Eye (tissue), 1 donor: Measurements from ENCODE around the gene LYSMD3.

Experiments
- DNase-seq: peaks from one replicate; pipeline ENCODE4 v3.0.0-alpha.2; 2015

Gene LYSMD3

DNA sequence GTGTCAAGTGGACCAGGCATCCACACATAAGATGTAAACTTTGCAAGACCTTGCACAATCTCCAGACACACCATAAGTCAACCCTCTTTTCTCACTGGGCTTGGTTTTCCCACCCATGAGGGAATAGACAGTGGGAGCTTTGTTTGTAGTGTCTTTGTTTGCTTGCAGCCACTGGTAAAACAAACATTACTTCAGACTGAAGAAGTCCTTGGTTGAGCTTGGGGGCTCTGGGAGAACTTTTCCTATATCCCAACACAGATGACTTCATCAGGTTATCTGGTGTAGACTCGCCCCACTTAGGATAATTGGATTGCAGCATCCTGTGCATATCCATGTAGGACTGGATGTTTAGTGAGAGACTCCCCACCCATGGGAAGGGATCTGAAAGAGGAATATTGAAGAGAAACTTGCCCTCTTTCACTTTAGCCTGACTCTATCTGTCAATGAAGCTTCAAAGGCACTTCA, 17.7 kb upstream of the LYSMD3 start:
- no peak for DNase-seq

DNA sequence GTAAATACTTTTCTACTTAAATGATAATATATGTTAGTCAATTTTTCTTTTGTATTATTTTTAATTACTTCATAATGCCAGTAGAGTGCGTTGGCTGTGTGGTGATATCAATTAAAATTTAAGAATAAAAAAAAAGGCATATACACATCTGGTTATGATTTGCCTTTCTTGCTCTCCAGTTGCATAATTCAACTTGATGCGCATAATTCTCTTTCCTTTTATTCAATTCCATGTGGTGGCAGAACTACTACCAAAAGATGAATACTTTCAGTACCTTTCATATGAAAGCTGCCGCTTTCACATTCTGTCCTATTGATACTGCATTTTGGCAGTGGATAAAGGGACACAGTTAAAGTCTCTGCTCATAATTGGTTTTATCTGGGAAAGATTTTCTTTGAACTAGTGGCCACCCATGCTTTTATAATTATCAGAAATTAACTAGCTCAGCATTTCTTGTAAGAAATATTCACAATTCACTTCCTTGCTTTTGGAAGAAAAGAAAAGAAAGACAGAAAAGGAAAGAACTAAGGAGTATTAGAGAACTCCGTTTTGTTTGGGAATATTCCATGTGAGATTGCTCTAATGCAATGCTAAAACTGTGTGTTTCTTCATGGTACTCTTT, 16.9 kb upstream of the LYSMD3 start:
- DNase-seq = no peak

DNA sequence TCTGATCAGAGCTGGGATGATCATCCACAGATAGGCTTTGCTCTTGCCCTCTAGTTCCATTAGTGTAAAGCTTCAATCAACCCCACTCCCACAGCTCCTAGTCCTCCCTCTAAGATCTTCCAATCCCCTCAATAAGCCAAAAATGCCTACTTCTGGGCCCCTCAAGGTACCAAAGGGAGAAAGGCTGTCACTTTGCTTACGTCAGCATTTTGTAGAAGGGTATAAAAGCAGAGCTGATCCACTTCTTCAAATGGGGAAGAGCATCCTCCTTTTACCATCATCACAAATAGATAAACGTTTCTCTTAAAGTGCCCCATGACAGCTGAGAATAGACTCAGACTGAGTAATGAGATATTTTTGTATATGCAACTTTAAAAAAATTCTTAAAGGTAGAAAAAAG, 16.1 kb upstream of the LYSMD3 start:
- no peak for DNase-seq

DNA sequence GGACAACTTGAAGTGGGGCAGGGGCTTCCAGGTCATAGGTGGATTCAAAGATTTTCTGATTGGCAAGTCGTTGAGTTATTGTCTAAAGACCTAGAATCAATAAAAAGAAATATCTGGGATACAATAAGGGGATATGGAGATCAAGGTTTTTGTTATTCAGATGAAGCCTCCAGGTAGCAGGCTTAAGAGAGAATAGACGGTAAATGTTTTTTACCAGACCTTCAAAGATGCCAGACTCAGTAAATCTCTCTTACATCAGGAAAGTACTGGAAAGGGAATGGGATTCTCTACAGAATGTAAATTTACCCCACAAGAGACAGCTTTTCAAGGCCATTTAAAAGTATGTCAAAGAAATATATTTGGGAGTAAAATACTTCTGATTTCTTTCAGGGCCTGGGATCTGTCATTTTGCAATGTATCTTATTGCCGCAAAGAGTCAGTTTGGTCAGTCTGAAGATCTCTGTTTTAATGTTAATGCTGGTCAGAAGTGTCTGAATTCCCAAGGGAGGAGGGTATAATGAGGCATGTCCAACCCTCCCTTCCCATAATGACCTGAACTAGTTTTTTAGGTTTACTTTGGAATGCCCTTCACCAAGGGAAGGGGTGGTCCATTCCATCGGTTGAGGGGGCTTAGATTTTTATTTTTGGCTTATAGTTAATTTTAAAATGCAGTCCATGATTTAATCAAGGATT, 13.6 kb upstream of the LYSMD3 start:
- no peak for DNase-seq

DNA sequence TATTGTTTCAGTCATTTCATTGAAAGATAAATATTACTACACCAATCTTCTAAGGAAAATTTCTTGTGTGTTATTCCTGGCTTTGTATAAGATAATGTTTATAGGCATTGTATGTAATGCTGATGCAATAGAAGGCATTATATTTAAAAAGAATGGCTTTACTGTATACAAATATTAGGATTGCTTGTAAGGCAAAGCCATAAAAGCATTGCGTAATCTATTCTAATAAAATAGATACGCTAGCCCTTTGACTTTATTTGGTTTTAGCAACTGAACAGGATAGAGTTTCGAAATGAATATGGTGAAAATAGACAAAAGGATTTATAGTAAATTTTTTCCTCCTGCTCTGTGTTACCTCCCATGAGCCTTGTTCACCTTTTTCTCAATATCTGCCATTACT, 5.5 kb upstream of the LYSMD3 start:
- DNase-seq = no peak

DNA sequence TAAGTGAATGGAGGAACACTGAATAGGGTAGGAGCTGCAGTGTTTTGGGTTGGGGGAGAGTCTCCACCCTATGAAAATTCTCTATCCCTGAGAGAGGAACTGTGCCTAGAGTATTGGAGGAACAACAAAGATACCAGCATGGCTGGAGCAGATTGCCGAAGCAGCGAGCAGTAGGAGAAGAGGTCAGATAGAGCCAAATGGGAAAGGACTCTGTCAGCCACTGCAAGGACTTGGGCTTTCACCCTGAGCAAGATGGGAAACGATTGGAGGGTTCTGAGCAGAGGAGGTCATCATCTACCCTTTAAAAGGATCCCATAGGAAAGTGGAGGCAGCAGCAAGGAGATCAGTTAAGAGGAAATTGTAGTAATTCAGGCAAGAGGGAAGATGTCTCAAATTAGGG, 4.4 kb upstream of the LYSMD3 start:
- no peak for DNase-seq

DNA sequence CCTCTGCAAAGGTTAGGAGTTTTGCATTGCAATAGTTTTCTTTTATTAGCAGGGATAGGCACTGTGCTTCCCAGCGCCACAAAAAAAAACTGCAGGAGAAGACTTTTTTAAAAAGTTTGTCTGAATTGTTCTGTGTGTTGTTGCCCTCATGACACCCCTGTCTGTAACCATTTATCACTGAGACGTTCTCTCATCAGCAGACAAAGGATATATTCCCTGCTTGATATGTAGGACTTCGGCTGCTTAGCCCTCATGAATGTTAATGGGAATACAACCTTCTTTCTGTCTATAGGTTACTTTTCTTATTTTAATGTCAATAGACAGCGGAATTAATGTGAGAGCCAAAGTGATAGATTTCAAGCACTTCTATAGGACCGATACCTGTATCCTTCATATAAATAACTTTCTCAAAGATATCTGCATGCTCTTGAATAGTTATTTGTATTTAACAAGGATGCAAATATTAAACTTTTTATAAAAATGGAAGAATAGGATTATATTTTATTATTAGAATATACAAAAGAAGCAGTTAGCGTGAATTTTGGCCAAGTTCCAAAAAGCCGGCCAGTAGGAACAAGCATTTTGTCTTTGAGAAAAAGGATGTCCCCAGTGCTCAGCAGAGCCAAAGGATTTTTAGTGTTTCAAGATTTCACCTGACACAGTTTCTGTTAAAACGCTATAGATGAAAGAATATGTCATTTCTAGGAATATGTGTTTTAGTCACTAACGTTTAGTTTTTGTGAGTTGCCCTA, 1.5 kb upstream of the LYSMD3 start:
- peak; percentile 24 for DNase-seq

DNA sequence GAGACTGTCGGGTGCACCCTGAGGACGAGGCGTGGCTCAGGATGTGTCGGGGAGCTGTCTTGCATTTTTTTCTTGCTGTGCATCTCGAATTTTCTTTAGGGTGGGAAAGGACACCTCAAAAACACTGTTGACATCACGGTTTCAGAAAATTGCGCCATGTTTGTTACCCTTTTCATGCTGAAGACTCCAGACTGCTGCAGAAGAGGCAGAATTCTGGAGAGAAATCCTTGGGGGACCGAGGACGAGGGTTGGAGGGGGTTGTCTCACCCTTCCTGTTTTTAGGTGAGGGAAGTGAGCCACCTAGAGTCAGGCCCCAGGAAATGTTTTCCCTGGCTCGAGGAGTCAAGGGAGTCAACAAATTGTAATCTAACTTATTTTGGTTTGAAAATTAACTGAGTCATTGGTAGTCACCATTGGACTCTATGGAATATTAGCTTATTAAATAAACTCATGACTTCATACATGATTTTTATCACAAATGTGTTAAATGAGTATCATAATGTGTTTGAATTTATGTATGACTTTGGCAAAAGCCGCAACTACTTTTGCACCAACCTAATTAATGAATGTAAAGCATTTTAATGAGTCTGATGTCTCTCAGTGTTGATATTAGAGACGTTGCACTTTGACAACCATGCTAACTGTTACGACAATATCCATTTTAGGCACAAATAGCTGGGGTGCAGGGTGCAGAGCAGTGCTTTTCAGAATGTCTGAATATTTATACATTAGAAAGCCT, 724 bp upstream of the LYSMD3 start:
- peak; percentile 92 for DNase-seq

DNA sequence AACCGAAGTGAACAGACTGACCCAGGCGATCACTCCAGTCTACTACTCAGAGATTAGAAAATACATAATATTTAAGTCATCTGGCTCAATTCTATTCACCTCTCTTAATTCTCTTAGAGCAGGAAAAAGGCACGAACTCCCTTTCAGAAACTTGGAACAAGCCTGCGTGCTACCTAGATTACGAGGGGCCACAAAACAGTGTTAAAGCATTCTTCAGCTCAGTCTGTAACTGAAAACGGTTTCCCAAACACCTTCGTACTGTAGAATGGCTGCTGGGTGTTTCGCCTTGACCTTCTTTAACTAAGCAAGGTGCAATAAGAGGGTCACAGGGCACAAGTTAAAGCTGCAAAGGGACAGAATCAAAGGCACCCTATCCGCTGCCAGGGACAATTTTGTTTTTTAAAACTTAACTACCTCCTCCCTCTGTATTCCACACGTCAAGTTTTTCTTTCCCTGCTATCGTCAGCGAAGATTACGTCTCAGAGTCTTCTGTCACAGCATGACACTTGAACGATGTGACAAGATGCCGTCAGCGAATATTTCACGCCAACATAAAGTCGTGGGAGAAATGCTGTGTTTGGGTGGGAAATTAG, 687 bp downstream of the LYSMD3 start:
- DNase-seq = peak; percentile 81

DNA sequence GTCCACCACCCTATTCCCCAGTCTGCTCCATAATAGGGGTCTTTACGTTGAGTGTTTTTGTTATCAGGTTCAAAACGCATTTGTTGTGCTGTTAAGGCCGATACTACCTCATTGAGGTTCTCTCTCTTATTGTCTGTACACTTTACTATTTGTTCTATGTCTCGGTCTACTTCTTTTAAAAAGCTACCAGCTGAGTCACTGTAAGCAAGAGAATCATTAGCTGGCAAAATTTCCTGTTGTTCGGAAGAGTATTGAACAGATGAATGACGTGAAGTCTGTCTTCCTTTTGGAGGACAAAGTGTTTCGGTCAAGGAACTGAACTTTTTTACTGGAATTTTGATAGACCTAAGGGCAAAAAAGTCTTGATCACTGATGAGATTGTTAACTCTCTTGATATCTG, 10.3 kb downstream of the LYSMD3 start:
- no peak for DNase-seq

DNA sequence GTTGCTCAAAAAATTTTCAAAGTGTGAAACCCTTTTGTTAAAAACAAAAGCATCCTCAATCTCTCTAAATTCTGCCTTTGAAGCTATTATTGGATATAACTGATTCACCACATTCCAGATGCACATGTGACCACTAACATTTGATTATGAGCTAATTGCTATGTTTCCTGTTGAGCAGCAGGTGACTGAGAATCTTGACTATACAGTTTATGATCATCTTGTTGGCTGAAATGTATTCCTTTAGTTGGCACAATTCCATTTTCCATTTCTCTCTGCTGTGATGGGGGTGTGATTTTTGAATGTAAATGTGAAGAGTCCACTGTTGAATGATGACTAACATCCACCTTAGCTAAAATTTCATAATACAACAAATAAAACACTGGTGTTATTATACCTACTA, 10.7 kb downstream of the LYSMD3 start:
- no peak for DNase-seq

DNA sequence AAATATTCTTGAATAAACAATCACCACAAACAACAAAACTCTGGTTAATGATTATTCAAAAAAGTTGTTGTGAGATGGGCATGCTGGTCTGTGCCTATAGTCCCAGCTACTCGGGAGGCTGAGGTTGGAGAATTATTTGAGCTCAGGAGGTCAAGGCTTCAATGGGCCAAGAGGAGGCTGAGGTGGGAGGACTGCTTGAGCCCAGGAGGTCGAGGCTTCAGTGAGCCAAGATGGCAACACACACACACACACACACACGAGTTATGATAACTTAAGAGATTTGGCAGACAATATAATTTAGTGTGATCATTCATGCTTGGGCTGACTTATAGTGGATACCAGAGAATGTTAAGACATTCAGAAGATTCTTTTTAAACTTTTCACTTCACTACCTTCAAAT, 14.9 kb downstream of the LYSMD3 start:
- DNase-seq = no peak

DNA sequence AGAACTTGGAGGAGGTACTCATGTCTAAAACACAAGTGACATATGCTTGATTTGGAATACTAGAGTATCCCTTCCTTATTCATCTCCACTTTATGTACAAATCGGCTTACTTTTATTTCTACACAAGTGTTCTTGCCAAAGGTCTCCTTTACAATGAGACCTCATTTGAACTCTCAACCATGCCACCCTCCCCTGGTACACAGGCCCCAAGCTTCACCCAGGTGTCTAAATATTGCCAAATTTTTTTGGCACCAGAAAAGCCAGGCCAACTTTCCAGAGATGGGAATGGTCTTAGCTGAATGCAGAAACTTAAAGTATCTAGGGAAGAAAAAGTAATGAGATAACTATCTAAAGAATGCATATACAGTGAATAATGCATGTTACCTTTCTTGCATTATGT, 18.9 kb downstream of the LYSMD3 start:
- DNase-seq = no peak

DNA sequence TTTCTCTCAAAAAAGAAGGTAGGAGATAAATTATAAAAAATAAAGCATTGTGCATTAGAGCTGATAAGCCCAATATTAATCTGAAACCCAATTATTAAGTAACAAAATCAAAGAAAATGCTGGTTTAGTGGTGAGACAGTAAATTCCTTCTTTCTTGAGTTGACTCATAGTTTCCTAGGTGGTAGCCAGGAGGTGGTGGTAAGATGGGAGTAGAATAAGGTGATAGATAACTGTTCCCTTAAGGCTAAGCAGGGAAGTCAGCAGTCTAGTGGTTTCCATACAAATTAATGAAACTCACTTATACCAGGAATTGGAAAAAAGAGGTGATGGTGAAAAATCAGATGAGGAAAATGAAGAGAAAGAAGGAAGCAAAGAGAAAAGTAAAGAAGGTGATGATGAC, 23.2 kb downstream of the LYSMD3 start:
- DNase-seq = no peak

DNA sequence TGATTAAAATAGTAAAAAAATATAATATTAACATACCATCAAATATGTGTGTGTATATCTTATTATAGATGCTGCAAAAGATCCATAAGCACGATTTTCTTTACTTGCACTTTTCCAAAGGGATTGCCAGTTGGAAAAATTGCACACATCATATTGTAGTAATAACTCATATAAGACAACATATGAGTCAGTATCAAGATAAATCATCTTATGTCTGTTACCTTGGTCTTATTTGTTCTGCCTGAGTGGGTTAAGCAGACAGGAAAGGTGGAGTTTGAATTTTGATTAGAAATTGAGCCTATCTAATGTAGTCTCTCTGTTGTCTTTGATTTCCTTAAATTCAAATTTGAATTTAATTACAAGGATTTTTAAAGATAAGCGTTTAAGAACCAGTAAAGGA, 24.6 kb downstream of the LYSMD3 start:
- no peak for DNase-seq

DNA sequence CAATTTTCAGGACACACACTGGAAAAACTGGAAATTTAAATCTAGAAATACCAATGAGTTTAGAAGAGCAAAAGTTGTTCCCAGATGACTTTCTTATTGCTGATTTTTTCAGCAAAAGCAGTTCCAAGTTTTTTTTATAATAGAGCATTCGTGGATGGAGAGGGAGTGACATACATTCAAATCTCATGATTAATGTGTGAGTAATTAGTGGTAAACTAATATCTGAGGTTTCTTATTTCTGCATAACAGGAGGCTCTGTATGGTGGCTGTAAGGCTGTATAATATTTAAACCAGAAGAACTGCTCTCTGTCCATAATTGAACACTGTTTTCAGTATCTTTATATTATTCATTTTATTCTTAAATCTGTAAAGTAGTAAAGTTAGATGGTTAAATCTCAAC, 25.8 kb downstream of the LYSMD3 start:
- DNase-seq = no peak

DNA sequence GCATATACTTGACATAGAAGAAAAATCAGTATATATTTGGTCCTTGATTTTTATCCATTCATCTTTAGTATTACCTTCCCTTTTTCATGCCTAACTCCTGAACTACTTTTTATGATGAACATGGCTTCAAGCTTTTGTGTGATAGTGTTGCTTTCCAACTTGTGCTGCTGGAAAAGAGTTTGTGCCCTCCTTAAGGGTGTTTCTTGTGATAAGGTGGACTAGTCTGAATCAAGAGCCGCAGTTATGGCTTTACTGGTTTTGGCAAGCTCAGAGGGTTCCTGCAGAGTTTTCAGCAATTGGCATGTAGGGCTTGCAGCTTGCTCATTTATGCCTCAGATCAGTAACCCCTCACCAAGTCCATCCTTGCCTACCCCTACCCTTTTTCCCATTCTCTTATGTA, 34.2 kb downstream of the LYSMD3 start:
- DNase-seq = no peak

DNA sequence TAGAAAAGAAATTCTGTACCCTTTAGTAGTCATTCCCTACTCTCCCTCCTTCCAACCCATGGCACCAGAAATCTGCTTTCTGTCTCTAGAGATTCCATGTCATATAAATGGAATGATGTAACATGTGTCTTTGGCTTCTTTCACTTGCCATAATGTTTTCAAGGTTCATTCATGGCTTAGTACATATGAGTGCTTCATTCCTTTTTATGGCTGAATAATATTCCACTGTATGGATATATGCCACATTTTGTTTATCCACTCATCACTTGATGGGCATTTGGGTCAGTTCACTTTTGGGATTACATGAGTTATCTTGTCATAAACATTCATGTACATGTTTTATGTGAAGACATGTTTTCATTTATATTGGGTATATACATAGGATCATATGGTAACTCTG, 35.3 kb downstream of the LYSMD3 start:
- no peak for DNase-seq

DNA sequence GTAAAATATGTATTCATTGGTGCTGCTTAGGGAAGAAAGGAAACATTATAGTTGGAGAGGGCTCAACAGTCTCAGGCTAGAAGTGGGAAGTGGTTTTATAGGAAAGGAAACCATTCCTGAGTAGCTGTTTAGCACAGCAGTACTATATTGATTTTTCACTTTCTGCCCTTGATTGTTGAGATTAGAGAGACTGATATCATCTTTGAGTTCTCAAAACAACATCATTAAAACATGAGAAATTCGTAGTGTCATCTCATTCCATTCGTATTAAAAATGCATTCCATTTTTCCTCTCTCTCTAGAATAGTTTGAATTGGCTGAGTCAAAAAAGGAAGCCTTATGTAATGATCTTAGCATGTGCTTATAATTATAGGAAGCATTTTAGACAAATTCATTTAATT, 40.6 kb downstream of the LYSMD3 start:
- peak; percentile 9 for DNase-seq

DNA sequence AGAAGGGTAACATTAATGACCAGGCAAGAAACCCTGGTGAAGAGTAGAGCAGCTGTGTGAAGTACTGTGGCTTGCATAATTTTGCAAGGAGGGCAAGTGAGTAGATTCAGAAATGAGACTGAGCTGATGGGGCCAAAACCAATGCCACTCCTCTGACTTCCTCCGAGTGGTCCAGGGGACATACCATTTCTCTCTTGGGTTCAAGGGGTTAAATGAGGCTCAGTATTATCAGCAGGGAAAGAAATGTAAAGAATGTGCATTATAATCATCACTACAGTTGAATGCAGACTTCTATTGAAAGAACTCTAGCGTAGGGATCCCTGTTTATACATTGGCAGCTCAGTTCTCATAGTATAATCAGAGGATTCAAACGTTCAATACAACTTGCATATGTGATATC, 44.8 kb downstream of the LYSMD3 start:
- DNase-seq = no peak

DNA sequence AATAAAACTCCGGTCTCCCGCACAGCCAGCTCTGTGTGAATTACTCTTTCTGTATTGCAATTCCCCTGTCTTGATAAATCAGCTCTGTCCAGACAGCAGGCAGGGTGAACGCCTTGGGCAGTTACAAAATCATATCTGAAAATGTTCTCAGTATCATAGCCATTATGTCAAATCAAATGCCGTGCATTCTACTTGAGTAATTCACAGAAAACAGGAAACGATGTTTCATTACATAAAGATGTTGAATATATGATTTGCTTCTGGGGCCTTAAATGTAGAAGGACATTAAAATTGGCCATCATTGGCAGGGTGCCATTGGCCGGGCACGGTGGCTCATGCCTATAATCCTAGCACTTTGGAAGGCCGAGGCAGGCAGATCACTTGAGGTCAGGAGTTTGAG, 46.2 kb downstream of the LYSMD3 start:
- no peak for DNase-seq

DNA sequence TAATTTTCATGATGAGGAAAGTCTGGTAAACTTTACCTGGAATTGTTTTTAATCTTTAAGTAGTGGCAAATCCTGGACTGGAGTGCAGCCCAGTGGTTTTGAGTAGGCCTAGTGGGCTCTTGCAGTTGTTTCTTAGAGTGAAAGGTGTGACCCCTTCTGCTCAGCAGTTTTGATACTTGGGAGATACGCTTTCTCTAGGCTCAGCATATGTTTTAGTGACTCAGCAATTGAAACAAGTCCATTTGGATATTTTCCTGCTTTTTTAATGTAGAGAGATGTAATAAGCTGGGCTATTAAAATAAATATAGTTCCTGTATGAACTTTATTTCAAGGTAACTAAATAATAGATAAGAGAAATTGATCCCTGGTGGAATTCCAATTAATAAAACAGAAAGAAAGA, 48.7 kb downstream of the LYSMD3 start:
- DNase-seq = no peak
